ENCODE measurements around the gene CRTAC1.
"Not testable (repeated sequence)": the region's sequence is repeated elsewhere in the genome, so short reads cannot be mapped to it uniquely, and the experiment has no call there.

CRTAC1 gene

DNA sequence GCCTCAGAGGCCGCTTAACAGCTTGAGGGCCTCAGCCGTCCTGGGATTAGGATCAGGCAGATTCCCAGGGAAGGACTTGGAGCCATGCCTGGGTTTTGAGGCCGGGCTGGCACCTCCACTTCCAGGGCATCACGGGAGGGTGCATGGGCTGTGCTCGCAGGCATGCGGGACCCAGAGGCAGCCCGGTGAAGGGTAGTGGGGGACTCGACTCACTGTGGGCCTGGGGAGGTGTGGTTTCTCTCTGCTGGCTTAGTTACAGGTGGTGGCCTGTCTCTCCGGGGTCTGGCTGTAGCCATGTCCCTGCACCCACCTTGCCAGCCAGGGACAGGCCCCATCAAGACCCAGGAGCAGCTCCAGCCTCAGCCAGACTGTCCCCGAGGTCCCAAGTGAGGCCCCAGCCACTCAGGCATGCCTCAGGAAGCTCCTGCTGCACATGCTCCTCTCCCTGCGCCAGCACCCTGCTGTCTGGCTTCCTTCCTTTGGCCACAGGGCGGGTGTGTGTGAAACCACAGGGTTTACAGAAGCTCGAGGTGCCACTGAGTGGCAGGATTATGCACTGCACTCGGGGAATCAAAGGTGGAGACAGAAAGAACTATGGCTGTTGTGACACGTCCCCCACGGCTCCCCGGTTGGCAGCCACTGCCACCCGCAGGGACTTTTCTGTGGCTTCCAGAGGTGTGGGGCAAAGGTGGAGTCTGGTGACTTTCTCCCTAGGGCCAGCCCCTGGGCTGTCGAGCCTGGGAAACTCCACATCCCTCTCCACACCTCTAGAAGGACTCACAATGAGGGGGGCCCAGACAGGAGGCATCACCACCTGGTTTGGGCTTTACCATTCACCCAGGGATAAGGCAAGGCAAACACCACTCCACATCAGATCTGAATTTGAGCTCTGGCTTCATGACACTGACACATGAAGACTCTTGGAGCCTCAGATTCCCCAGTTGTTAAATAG, 161.1 kb downstream of the CRTAC1 start:
- DNase-seq (ENCODE audit: low spot score) = peak; percentile 95

- no peak for DNase-seq (ENCODE audit: low spot score)
Observed at GRCh38 chr10:97868134-97868685, 162.2 kb downstream of the CRTAC1 start.

GRCh38 chr10:97867220-97867800, 163.1 kb downstream of the CRTAC1 start:
- DNase-seq (ENCODE audit: low spot score) = no peak

GRCh38 chr10:97866524-97867219, 163.7 kb downstream of the CRTAC1 start:
- no peak for DNase-seq (ENCODE audit: low spot score)

- no peak for DNase-seq (ENCODE audit: low spot score)
Observed at GRCh38 chr10:97865488-97865887, 164.9 kb downstream of the CRTAC1 start.

DNA sequence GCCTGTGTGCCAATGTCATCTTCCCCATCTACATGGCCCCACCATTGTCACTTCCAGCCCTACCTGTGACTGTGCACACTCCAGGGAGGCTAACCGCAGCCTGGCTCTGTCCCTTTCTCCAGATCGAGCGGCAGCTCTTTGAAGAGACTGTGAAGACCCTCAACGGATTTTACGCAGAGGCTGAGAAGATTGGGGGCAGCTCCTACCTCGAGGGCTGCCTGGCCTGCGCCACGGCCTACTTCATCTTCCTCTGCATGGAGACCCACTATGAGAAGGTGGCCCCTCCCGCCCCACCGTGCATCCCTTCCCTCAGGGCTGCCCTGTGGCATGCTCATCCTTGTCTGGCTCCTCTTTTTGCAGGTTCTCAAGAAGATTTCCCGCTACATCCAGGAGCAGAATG, 166.6 kb downstream of the CRTAC1 start:
- DNase-seq (ENCODE audit: low spot score) = no peak

DNA sequence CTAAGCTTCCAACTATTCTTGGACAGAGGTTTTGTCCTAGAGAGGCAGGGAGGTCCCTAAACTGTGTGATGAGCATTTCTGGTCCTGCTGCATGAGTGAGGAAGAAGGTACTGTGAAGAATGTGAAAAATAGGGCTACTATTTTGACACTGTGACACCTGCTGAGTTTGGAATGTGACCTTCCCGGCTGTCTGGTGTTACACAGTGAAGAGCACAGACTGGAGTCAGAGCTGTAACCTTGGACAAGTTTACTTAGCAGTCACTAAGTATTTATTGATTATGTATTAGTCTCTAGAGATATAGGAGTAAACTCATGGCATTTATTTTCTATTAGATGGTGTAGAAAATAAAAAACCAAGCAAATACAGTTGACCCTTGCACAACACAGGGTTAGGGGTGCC, 168.5 kb downstream of the CRTAC1 start:
- no peak for DNase-seq (ENCODE audit: low spot score)

DNA sequence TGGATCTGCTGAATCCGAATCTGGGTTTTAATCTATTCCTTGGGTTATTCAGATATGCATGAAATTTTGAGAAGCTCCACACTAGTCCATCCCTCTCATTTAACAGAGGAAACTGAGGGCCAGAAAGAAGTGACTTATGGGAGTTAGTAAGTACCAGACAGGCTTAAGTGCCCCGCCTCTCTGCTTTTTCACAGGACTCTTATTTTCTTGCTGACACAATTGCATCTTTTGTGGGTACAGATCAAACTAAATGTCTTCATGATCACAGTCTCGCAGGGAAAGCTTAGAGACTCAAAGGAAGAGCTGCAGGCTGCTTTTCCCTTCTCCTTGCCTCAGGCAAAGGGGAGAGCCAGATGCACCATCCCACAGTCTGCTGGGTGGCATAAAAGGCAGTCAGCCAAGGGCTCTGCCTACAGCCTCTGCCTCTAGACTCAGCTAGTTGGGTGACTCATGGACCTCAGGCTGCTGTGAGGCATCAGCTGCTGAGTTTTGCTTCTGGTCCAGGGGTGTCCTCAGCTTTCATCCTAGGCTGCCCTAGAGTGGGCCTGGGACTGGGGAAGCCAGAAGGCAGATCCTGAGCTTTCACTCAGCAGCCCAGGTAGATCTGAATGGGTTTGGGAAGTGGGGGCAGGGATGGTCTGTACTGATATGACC, 169.2 kb downstream of the CRTAC1 start:
- peak; percentile 51 for DNase-seq (ENCODE audit: low spot score)

DNA sequence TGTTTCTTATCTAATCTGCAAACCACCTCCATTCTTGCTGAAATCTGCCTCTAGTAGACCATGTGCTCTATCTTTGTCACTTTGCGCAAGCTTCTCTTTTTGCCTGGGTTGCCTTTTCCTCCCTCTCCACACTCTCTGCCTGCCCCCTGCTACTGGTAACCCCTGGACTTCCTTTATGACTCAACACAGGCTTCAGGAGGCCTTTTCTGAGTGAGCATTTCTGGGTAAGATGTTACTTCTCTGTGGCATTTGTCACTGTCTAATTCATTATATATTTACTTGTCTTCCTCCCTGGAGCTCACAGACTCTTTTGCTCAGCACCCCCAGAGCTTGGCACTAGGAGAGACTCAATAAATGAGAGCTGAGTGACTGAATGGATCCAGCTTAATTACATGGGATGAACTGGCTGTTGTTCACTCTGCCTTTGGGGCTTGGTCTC, 172.4 kb downstream of the CRTAC1 start:
- no peak for DNase-seq (ENCODE audit: low spot score)

DNA sequence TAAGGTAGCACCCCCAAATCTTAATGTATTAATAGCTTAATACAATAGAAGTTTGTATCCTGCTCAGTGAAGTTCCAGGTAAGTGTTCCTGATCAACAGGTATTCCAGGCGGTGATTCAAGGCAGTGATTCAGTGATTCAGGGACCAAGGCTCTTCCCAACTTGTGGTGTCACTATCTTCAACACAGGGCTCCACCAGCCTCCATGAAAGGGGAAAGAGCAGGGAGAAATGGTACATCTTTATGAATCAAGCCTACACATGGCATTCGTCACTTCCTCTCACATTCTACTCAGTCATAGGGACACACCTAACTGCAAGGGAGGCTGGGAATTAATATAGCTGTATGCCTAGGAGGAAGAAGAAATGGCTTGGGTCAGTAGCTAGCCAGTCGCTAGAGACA, 175.7 kb downstream of the CRTAC1 start:
- DNase-seq (ENCODE audit: low spot score) = no peak

GRCh38 chr10:97852840-97853405, 177.5 kb downstream of the CRTAC1 start:
- no peak for DNase-seq (ENCODE audit: low spot score)

DNA sequence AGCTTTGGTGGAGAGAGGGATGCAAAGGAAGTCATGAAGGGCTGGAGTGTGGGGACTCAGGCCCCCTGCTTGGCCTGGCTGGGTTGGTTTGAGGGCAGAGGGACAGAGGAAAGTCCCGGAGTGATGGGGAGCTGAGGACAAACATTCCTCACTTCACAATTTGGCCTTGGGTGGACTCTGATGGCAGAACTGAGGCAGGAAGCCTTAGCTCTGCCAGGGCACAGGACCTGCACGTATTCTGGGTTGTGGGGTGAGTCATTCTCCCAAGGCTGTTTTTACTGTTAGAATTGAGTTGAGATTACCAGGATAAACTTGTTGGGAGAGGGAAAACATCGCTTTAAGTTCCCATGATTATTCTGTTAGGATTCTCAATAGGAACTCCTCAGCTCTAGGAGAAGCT, 178.1 kb downstream of the CRTAC1 start:
- no peak for DNase-seq (ENCODE audit: low spot score)

GRCh38 chr10:97851341-97852001, 178.9 kb downstream of the CRTAC1 start:
- DNase-seq (ENCODE audit: low spot score) = no peak

- no peak for DNase-seq (ENCODE audit: low spot score)
Observed at GRCh38 chr10:97850446-97850845, 180.0 kb downstream of the CRTAC1 start.

- peak; percentile 35 for DNase-seq (ENCODE audit: low spot score)
Observed at GRCh38 chr10:97849687-97850402, 180.6 kb downstream of the CRTAC1 start, which contains the start of gene GOLGA7B. Gene GOLGA7B (plus strand): TSS chr10:97849843. CDS start chr10:97850304, 461 bp downstream.

- DNase-seq (ENCODE audit: low spot score) = no peak
Observed at GRCh38 chr10:97849103-97849686, 181.2 kb downstream of the CRTAC1 start.

DNA sequence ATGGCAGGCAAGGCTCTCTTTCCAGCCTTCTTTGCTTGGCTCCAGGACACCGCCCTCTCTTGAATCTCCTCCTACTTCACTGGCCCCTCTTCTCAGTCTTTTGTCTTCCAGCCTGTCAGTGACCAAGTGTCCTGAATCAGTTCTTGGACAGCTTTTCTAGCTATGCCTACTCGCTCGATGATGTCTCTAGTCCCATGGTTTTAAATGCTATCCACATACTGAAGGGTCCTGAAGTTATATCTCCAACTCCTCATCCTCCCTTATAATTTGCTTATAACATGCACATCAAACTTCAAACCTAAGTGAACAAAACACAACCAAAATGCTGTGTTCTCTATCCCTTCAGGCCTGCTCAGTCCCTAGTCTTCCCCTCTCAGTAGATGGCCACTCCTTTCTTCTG, 185.7 kb downstream of the CRTAC1 start:
- DNase-seq (ENCODE audit: low spot score) = no peak

DNA sequence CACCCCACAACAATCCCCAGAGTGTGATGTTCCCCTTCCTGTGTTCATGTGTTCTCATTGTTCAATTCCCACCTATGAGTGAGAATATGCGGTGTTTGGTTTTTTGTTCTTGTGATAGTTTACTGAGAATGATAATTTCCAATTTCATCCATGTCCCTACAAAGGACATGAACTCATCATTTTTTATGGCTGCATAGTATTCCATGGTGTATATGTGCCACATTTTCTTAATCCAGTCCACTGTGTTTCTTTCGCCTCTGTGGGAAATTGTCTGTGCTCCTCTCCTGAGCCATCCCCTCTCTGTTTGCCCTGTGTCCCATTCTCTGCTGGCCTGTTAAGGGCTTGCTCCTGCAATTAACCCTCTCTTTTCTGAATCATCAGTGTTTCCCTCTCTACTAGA, 186.4 kb downstream of the CRTAC1 start:
- DNase-seq (ENCODE audit: low spot score) = not testable (repeated sequence)

GRCh38 chr10:97843281-97843671, 187.1 kb downstream of the CRTAC1 start:
- DNase-seq (ENCODE audit: low spot score) = no peak

Measured in hepatic stellate cell (primary cell).